GM12878 (cell line): ENCODE data around the gene DIDO1. TPM values are rescaled to one million over a fixed set of nuclear protein-coding genes. Genes with fewer than 3 reads are reported as not detected.
A peak's percentile ranks its signal among the peaks of the same experiment; 100 is the strongest.

Experiments used
- ATAC-seq: fragments of 200-7000 bp; cut with Tn5 transposase; 3 replicates; pipeline ENCODE4 v1.9.1; 2020; ENCODE audit warnings: mild to moderate bottlenecking, moderate library complexity
- BruUV-seq: library from RNA; stranded (reverse); fragments of 400-500 nt; replicated peaks from 2 replicates; lab custom pipeline; 2021; lab: Mats Ljungman, UMichigan
- CTCF ChIA-PET: fragments of 300-600 bp; sonication (Branson Sonifier 250); formaldehyde crosslinking; extraction: SDS; loops from one replicate; lab custom pipeline; 2021; ENCODE audit warnings: inconsistent platforms; lab: Yijun Ruan, JAX
- POLR2A ChIA-PET: fragments of 350-600 bp; formaldehyde crosslinking; extraction: SDS; loops from one replicate; lab custom pipeline; 2021; ENCODE audit warnings: inconsistent platforms; lab: Charles Lee
- RAD21 ChIA-PET: fragments of 300-600 bp; sonication (Branson Sonifier 250); formaldehyde crosslinking; loops from one replicate; lab custom pipeline; 2023; ENCODE audit warnings: antibody characterized with exemption; ENCODE audit not compliant: unreplicated experiment; lab: Charles Lee
- SMC1A ChIA-PET: fragments of 300-600 bp; sonication (Branson Sonifier 250); formaldehyde crosslinking; loops from one replicate; lab custom pipeline; 2023; ENCODE audit not compliant: unreplicated experiment, uncharacterized antibody; lab: Charles Lee
- DNase-seq: peaks from one replicate; pipeline ENCODE4 v3.0.0-alpha.2; 2011; ENCODE audit warnings: low read depth, low spot score
- FAIRE-seq: peaks from 3 replicates; lab custom pipeline; 2011; peaks lifted over from hg19 to GRCh38; lab: Jason Lieb, UNC
- H2AFZ ChIP-seq: 2 replicates; pipeline ENCODE4 v1.6.0; 2011; ENCODE audit warnings: low read depth, low read length, control low read depth; ENCODE audit not compliant: control insufficient read depth
- H3K27ac ChIP-seq: 2 replicates; pipeline ENCODE4 v1.5.1; 2011; ENCODE audit warnings: control low read depth; ENCODE audit not compliant: control insufficient read depth, insufficient read depth
- H3K27me3 ChIP-seq, 2 experiments: replicated peaks in 1 of 2; 2 replicates each; pipeline versions ENCODE4 v1.6.0 to v1.6.1; 2011; ENCODE audit warnings: low read length in 1 of 2; ENCODE audit not compliant: control insufficient read depth in 2 of 2, insufficient read depth in 2 of 2
- H3K36me3 ChIP-seq, 2 experiments: 2 replicates each; pipeline ENCODE4 v1.5.1; 2011; ENCODE audit warnings: low read length in 1 of 2; ENCODE audit not compliant: control insufficient read depth in 2 of 2, insufficient read depth in 2 of 2
- H3K4me1 ChIP-seq: 2 replicates; pipeline ENCODE4 v1.6.1; 2011; ENCODE audit warnings: mild to moderate bottlenecking, low read length, moderate library complexity, mixed read lengths; ENCODE audit not compliant: control insufficient read depth, insufficient read depth
- H3K4me2 ChIP-seq: 2 replicates; pipeline ENCODE4 v1.6.0; 2011; ENCODE audit warnings: control low read depth; ENCODE audit not compliant: control insufficient read depth, insufficient read depth
- H3K4me3 ChIP-seq: fragments of 200-600 bp; sonication (generic); 2 replicates; pipeline ENCODE4 v1.5.1; 2016
- H3K79me2 ChIP-seq: 2 replicates; pipeline ENCODE4 v1.6.0; 2011; ENCODE audit warnings: low read length; ENCODE audit not compliant: control insufficient read depth, insufficient read depth
- H3K9ac ChIP-seq: 2 replicates; pipeline ENCODE4 v1.8.0; 2011; ENCODE audit warnings: low read length, control low read depth, mixed read lengths; ENCODE audit not compliant: control insufficient read depth, insufficient read depth
- H3K9me3 ChIP-seq: replicated peaks from 3 replicates; pipeline ENCODE4 v1.5.1; 2011; ENCODE audit warnings: mild to moderate bottlenecking, low read length; ENCODE audit not compliant: control insufficient read depth, insufficient read depth
- H4K20me1 ChIP-seq: 2 replicates; pipeline ENCODE4 v1.6.0; 2011; ENCODE audit not compliant: control insufficient read depth, insufficient read depth
- BHLHE40 ChIP-seq, 2 experiments: fragments of 450-650 bp in 1 of 2; IDR thresholded peaks; 2 replicates each; pipeline ENCODE4 v1.6.1; 2011 to 2017; ENCODE audit warnings: low read depth in 2 of 2, borderline replicate concordance in 1 of 2, improper control_type of control experiment in 1 of 2, low read length in 1 of 2, mild to moderate bottlenecking in 1 of 2
- EED ChIP-seq: sonication (generic); IDR thresholded peaks from 2 replicates; pipeline ENCODE4 v1.6.1; 2016; ENCODE audit warnings: antibody characterized with exemption, low read depth
- PAX8 ChIP-seq: fragments of 450-650 bp; IDR thresholded peaks from 2 replicates; pipeline ENCODE4 v1.6.1; 2017; ENCODE audit warnings: mild to moderate bottlenecking, moderate library complexity
- WRNIP1 ChIP-seq: IDR thresholded peaks from 2 replicates; pipeline ENCODE4 v1.6.1; 2011; ENCODE audit warnings: low read depth, low read length, improper control_type of control experiment, borderline replicate concordance
- WGBS: methylation state at CpG from one replicate; pipeline ENCODE4 v1.1.6; 2016; ENCODE audit warnings: low lambda C conversion rate; ENCODE audit not compliant: insufficient replicate concordance, insufficient coverage; ENCODE audit errors: missing lambda C conversion rate; 5-methylcytosine and 5-hydroxymethylcytosine counted together
- in situ Hi-C: fragments of 300-500 bp; cut with MboI; formaldehyde crosslinking; loops from 9 replicates; pipeline ENCODE4 v1.14.3; 2018; ENCODE audit warnings: mixed read lengths
- intact Hi-C: fragments of 100-400 bp; cut with micrococcal nuclease; formaldehyde crosslinking; loops from one replicate; pipeline ENCODE4 v1.14.2; 2022; ENCODE audit not compliant: unreplicated experiment
- polyA plus RNA-seq, 11 experiments: library from polyadenylated mRNA; depleted of rRNA in 4 of 11; unstranded in 6 of 11; stranded (reverse) in 5 of 11; fragments of >200 nt; fragmentation: Nextera tagmentation in 4 of 11; fragmentation: Illumina TruSeq in 1 of 11; extraction: Ambion mirVana in 4 of 11; extraction: Trizol in 1 of 11; gene quantifications; 1 replicate in 1 of 11; 2 replicates in 10 of 11; pipeline versions ENCODE4 v1.2.1 to v1.2.3, GENCODE V29; 2011 to 2016; ENCODE audit warnings: inconsistent platforms in 2 of 11, missing spikeins in 2 of 11, low read depth in 1 of 11
- total RNA-seq, 4 experiments: library from RNA; depleted of rRNA in 3 of 4; stranded (reverse); fragments of >200 nt in 3 of 4; fragmentation: Illumina TruSeq in 1 of 4; extraction: Trizol in 1 of 4; gene quantifications; 2 replicates each; pipeline versions ENCODE4 v1.2.1 to v1.2.3, GENCODE V29; 2013 to 2021

The DIDO1 gene
- total and polyA plus RNA-seq, 10 of the 15 experiments (the other 5 are each of a cell fraction or from before 2014, with no cell fraction given) = 5.5 to 56.4 (median 38.4) TPM

DNA sequence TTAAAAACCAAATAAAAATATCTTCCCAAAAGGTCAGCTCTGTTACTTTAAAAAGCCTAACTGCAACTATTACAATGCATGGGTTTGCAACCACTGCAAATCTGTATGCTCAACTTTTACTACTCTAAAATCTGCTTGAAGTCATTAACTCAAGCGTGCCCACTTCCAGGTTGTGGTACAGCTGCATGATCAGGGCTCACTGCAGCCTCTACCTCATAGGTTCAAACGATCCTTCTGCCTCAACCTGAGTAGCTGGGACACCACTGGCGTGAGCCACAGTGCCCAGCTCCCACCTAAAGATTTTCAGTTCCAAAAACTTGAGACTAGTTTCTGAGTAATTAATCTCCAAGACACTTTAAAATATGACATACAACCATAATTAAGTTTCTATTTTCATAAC is 8.2 kb downstream of the DIDO1 start (continued):
- TF ChIP-seq WRNIP1 (no peak), BHLHE40 (IDR thresholded peaks at IDR 0.05; ENCODE audit: borderline replicate concordance in 1 of 2, low read depth in 2 of 2, low read length in 1 of 2) (0 out of 4 replicates have a peak, but pooled peaks of 1 of the 2 experiments have one; percentile 37)
- TF ChIP-seq, all 136 proteins: peak for 10

GRCh38 chr20:62917720-62918119 is 8.6 kb downstream of the DIDO1 start:
- in situ Hi-C loops = no loop called here
- H3K79me2 ChIP-seq = peaks cover 97% of the 10 kb centered on the region

More at GRCh38 chr20:62917720-62918119, 8.6 kb downstream of the DIDO1 start:
- SMC1A ChIA-PET = interaction anchor here (1.4 to 3.8 kb wide), 9 partner anchors 9 to 92 kb away, joined by 3 to 21 read pairs (median 8); partner anchors contain the start of genes GID8 and SLC17A9
- RAD21 ChIA-PET = interaction anchor here (0.9 to 1.7 kb wide), 4 partner anchors 21 to 95 kb away, joined by 3 to 4 read pairs (median 4); no protein-coding TSS in a partner anchor
- Histone ChIP-seq H3K9me3 (no peaks in the 10 kb centered on the region), H3K27me3 (no peaks in the 10 kb centered on the region), H3K9ac (no peak overlapping the region), H3K4me1 (peaks cover 49% of the 10 kb centered on the region), H4K20me1 (peaks cover 23% of the 10 kb centered on the region), H2AFZ (no peak overlapping the region), H3K4me2 (peak overlapping the region; percentile 19), H3K36me3 (peaks cover 2 to 4% of the 10 kb centered on the region in 2 experiments), H3K4me3 (peak overlapping the region; percentile 31), H3K27ac (peak overlapping the region; percentile 61)
- CTCF ChIA-PET = interaction anchor here (1.0 to 12.5 kb wide), 9 partner anchors 10 to 58 kb away, joined by 3 to 92 read pairs (median 5); partner anchors contain the start of gene GID8
- DNase-seq (no peak), ATAC-seq (no peak), FAIRE-seq (no peak)
- 2% methylated on average over 3 of the region's 3 CpGs for WGBS
- intact Hi-C loops = loop anchor here (2.0 kb wide), 1 partner anchor 17 kb away; no protein-coding TSS in a partner anchor
- TF ChIP-seq PAX8 = no peak
- no peak for TF ChIP-seq EED
- no TSS peak for BruUV-seq
- POLR2A ChIA-PET = interaction anchor here (0.6 to 3.1 kb wide), 6 partner anchors 13 to 61 kb away, joined by 3 to 15 read pairs (median 6); partner anchors contain the start of genes GID8 and SLC17A9
